Epithelial cell of prostate (primary cell): Measurements from ENCODE around the gene TMEM100.

Source experiments
- DNase-seq: peaks from one replicate; pipeline ENCODE4 v3.0.0-alpha.2; 2011; ENCODE audit warnings: low read depth, low spot score
- H3K27ac ChIP-seq: fragments of 450-650 bp; 2 replicates; pipeline ENCODE4 v1.5.1; 2017; ENCODE audit warnings: mild to moderate bottlenecking

The TMEM100 gene

DNA sequence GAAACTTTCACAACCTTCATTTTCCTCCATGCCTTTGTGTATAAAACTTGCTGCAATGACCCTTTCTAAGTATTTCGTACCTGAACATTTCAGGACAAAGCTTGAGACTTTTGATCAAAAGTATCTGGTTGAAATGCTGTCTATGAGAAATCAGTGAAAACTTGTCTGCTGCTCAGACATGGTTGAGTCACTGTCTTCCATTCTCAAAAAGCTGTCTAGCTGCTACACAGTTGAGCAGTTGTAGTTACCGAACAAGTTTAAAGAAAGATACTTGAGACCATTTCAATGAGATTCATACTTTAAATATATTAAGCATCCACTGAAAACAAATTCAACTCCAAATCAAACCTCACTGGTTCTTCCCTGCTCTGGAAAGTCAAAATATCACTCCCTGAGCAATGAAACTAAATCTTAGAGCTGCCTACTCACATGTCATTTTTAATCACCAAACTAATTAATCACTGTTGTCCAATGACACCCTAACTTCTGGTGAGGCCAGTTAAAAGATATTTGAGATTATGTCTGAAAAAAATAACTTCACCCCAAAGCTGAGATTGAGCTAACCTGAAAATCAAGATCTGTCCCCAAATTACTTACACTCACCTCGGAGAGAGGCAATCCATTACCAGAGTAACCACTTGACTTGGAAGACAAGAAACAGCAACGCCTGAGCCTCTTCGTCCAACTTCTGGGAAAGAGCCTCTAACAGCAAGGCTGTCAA lies 488 bp downstream of the TMEM100 start:
- no peak for DNase-seq
- H3K27ac ChIP-seq, result no peak overlapping the region

- DNase-seq, result no peak
- H3K27ac ChIP-seq, result no peak overlapping the region
Observed at GRCh38 chr17:55720919-55721836, 1.5 kb downstream of the TMEM100 start.

DNA sequence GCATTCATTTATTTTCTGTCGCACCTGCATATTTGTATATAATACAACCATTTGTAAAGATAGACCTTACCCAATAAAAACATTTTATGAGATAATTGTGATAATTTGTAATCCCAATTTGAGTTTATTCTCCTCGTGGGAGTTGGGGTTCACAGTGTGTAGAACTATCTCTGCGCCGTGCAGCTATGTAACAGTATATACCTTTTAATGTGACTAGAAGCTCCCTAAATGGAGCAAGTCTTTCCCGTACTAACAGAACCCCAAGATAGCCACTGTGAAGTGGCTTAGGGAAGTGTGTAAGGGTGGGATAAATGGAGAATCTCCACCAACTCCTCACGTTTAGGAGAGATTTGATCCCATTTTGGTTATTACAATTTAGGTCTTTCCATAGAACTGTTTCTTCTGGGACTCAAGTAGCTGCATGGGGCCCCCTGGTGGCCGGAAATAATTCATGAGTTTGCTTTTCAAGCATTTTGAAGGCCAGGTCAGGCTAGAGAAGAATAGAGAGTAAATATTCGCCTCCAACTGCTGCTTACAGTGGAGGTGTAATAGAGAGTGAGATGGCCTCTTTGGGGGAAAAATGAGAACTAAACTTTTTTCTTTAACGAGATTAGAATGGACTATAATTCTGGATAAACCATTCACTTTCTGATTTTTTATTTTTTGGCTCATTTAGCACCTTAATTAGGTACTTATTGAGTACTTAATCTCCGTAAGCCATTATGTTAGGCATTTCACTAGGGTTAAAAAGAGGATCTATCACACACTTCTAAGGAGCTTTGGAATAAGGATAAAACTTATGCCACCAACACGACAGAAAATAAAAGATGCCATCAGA lies 4.5 kb downstream of the TMEM100 start:
- no peak for DNase-seq

GRCh38 chr17:55717432-55717831 lies 5.2 kb downstream of the TMEM100 start:
- no peak overlapping the region for H3K27ac ChIP-seq
- no peak for DNase-seq

More for the DNA sequence above, 4.5 kb downstream of the TMEM100 start:
- H3K27ac ChIP-seq, result no peak overlapping the region

GRCh38 chr17:55710829-55711496 lies 11.7 kb downstream of the TMEM100 start:
- DNase-seq, result no peak
- H3K27ac ChIP-seq, result no peak overlapping the region

GRCh38 chr17:55710410-55710809 lies 12.3 kb downstream of the TMEM100 start:
- H3K27ac ChIP-seq, result no peak overlapping the region
- DNase-seq, result no peak

GRCh38 chr17:55709984-55710383 lies 12.7 kb downstream of the TMEM100 start:
- H3K27ac ChIP-seq, result no peak overlapping the region
- DNase-seq, result no peak

- no peak for DNase-seq
- no peak overlapping the region for H3K27ac ChIP-seq
Observed at GRCh38 chr17:55709440-55709839, 13.2 kb downstream of the TMEM100 start.

DNA sequence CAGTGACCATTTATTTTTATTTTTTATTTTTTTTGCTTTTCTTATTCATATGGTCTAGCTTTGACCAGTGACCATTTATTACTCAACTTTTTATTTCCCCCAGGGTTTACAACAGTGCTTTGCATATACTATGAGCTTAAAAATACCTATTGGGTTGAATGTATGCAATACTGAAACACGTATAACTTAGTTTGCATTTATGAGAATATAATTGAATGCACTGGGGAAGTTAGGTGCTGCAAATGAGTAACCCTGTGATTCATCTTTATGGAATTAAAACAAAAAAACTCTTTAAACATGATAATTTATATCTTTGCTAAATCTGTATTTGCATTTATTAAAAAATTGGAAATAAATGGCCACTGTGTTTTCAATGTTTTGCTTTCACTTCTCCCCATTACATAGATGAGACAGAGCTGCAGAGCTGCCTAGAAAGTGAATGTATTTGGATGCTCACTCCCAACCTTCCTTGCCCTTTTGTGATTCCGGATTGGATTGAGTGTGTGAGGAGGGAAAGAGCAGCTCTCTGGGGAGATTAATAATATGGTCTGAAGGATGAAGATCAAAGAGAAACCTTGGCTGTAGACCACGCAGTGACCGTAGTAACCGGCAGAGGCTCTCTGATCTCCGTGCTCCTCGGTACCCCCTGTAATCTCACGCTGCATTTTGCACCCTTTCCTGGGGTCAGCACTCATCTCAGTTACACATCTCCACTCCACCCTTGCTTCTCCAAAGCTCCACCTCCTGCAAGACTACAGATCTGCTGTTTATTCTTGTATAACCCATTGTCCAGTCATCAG lies 14.3 kb downstream of the TMEM100 start:
- H3K27ac ChIP-seq, result no peak overlapping the region
- no peak for DNase-seq

DNA sequence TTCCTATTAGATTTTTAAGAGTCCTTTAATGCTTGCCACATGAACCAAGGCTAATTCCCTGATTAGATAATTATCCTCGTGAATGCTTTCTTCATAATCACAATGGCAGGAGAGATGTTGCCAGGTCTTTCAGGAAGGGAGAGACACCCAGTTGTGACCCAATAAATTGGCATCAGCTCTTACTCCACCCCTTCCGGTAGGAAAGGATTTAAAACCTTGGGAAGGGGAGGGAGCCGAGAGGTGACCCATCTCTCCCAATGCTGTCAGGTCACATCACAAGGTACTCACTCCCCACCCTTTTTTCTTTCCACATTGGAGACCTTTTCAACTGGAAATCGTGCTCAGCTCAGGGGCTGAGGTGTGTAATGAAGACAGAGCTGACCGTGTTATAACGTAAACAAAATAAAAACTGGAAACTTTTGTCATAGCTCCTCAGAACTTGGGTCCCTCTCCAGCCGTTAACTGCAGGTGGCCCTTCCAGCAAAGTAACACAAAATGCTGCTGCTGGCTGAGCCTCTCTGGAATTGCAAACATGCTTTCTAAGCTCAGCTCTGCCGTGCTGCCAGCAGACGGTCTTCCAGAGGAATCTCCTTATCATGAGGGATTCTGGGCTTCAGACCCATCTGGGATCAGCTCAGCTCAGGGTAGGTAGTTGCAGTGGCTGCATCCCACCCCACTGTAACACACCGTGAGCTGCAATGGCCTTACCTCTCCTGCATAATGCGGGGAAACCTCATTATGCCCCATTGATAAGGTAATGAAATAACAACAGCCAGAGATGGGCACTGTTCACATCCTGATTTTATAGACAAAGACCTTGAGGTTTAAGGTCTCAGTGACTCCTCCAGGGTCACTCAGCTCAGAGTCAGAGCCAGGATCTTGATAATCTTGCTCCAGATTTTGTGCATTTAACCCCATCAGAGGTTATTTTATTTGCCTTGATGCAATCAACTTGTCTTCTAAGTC lies 15.6 kb downstream of the TMEM100 start:
- H3K27ac ChIP-seq, result no peak overlapping the region
- no peak for DNase-seq

DNA sequence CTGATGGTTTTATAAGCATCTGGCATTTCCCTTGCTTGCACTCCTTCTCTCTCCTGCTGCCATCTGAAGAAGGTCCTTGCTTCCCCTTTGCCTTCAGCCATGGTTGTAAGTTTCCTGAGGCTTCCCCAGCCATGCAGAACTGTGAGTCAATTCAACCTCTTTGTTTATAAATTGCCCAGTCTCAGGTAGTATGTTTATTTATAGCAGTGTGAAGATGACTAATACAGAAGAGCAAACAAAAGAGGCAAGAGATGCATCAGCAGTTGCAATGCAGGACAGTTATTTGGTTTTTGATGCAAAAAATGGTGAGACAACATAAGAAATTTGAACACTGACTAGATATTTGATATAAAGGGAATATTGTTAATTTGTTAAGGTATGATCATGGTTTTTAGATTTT lies 16.8 kb downstream of the TMEM100 start:
- H3K27ac ChIP-seq, result no peak overlapping the region
- DNase-seq, result peak; percentile 45

- H3K27ac ChIP-seq, result no peak overlapping the region
- peak; percentile 43 for DNase-seq
Observed at GRCh38 chr17:55704401-55704800, 18.3 kb downstream of the TMEM100 start.

DNA sequence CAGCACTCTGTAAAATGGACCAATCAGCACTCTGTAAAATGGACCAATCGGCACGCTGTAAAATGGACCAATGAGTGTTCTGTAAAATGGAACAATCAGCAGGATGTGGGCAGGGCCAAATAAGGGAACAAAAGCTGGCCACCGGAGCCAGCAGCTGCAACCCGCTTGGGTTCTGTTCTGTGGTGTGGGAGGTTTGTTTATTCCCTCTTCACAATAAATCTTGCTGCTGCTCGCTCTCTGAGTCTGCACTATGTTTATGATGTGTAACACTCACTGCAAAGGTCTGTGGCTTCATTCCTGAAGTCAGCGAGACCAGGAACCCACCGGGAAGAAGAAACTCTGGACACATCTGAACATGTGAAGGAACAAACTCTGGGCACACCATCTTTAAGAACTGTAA lies 20.5 kb downstream of the TMEM100 start:
- H3K27ac ChIP-seq, result no peak overlapping the region
- no peak for DNase-seq

GRCh38 chr17:55699181-55699860 lies 23.3 kb downstream of the TMEM100 start:
- no peak overlapping the region for H3K27ac ChIP-seq
- no peak for DNase-seq

- H3K27ac ChIP-seq, result no peak overlapping the region
- no peak for DNase-seq
Observed at GRCh38 chr17:55694286-55694910, 28.3 kb downstream of the TMEM100 start.

- no peak for DNase-seq
- H3K27ac ChIP-seq, result no peak overlapping the region
Observed at GRCh38 chr17:55693254-55694216, 29.1 kb downstream of the TMEM100 start.
